Heart left ventricle (tissue), 13 donors: ENCODE results near the gene TIPARP.
"Not testable (repeated sequence)": the region's sequence is repeated elsewhere in the genome, so short reads cannot be mapped to it uniquely, and the experiment has no call there.

Experiments
- CTCF ChIP-seq, 12 donors: fragments of 200-600 bp; sonication (generic) in 4 of 12; IDR thresholded peaks; one replicate each; pipeline versions ENCODE4 v1.5.0 to v1.8.0; 2018 to 2022; ENCODE audit warnings: antibody characterized with exemption in 12 of 12, mild to moderate bottlenecking in 5 of 12
- POLR2A ChIP-seq, 2 donors: fragments of 450-650 bp; IDR thresholded peaks; one replicate each; pipeline ENCODE4 v1.6.1; 2017; ENCODE audit warnings: antibody characterized with exemption in 2 of 2, mild to moderate bottlenecking in 2 of 2, moderate library complexity in 2 of 2
- donor health status: ischemic (EF 13 %, LVEDD 7.1; RV severe dilation, severe dysfunction).
- donor health status: DM: no; HTN: yes; CAD: no.
- donor health status: DM: no; HTN: no; CAD: no.
- donor health status: ischemic (EF 25% LVEDD 6.9; RV normal size, moderate dysfunction).
- donor health status: ischemic (EF 25% LVEDD 5.7; RV mildly dilated, moderate dysfunction).
- donor health status: ischemic (EF 35%, LVEDD 5.7; RV mildly dilated, moderate dysfunction).
- donor health status: nonischemic (EF 11% LVEDD 7.7; RV severe dilation, severe dysfunction).
- donor health status: DM: yes; HTN: yes; CAD: no.
- donor health status: PGD.
- donor health status: ischemic (EF 29% LVEDD 5.4; RV normal size, mild dysfunction).
- donor health status: nonischemic (EF 23%, LVEDD 6.1; RV moderate dilation, normal function).

GRCh38 chr3:156652661-156653060 lies 21.7 kb upstream of the TIPARP start:
- TF ChIP-seq POLR2A, CTCF (IDR thresholded peaks at IDR 0.05): not testable (repeated sequence)
